ENCODE results near the gene PTCD2. TPM values are rescaled to one million over a fixed set of nuclear protein-coding genes. Genes with fewer than 3 reads are reported as not detected.

Gene PTCD2
- total RNA-seq, 2 donors from 2014 or later, result 5.1 to 9.2 TPM

- Histone ChIP-seq H3K9me3 (no peaks in the 10 kb centered on the region), H3K27ac (no peak overlapping the region), H3K36me3 (no peaks in the 10 kb centered on the region), H3K27me3 (no peaks in the 10 kb centered on the region), H3K4me1 (no peaks in the 10 kb centered on the region), H3K4me3 (no peak overlapping the region)
- DNase-seq (ENCODE audit: low spot score), result no peak
- TF ChIP-seq CTCF (IDR thresholded peaks at IDR 0.05), result no peak
Observed at GRCh38 chr5:72337159-72337558, 17.0 kb downstream of the PTCD2 start.

- no peaks in the 10 kb centered on the region for H3K36me3 ChIP-seq
- TF ChIP-seq CTCF (IDR thresholded peaks at IDR 0.05), result no peak
- H3K27ac ChIP-seq, result no peak overlapping the region
- DNase-seq (ENCODE audit: low spot score), result no peak
- H3K9me3 ChIP-seq, result no peaks in the 10 kb centered on the region
- H3K4me3 ChIP-seq, result no peak overlapping the region
- no peaks in the 10 kb centered on the region for H3K27me3 ChIP-seq
- H3K4me1 ChIP-seq, result no peaks in the 10 kb centered on the region
Observed at GRCh38 chr5:72338689-72339209, 18.6 kb downstream of the PTCD2 start.

- Histone ChIP-seq H3K36me3 (no peaks in the 10 kb centered on the region), H3K4me3 (no peak overlapping the region), H3K9me3 (no peaks in the 10 kb centered on the region), H3K27ac (no peak overlapping the region), H3K27me3 (no peaks in the 10 kb centered on the region), H3K4me1 (no peaks in the 10 kb centered on the region)
- no peak for DNase-seq (ENCODE audit: low spot score)
- TF ChIP-seq CTCF (IDR thresholded peaks at IDR 0.05), result no peak
Observed at GRCh38 chr5:72346398-72346797, 26.2 kb downstream of the PTCD2 start.

GRCh38 chr5:72347801-72348308, 27.7 kb downstream of the PTCD2 start:
- TF ChIP-seq CTCF (IDR thresholded peaks at IDR 0.05), result no peak

GRCh38 chr5:72351376-72351775, 31.2 kb downstream of the PTCD2 start:
- Histone ChIP-seq H3K9me3 (no peaks in the 10 kb centered on the region), H3K36me3 (no peaks in the 10 kb centered on the region), H3K4me1 (no peaks in the 10 kb centered on the region), H3K27ac (no peak overlapping the region), H3K27me3 (no peaks in the 10 kb centered on the region), H3K4me3 (no peak overlapping the region)
- TF ChIP-seq CTCF (IDR thresholded peaks at IDR 0.05), result no peak
- DNase-seq (ENCODE audit: low spot score), result no peak

More at GRCh38 chr5:72347801-72348308, 27.7 kb downstream of the PTCD2 start:
- H3K4me3 ChIP-seq, result no peak overlapping the region
- no peak for DNase-seq (ENCODE audit: low spot score)
- H3K27me3 ChIP-seq, result no peaks in the 10 kb centered on the region
- H3K36me3 ChIP-seq, result no peaks in the 10 kb centered on the region
- H3K4me1 ChIP-seq, result no peaks in the 10 kb centered on the region
- no peaks in the 10 kb centered on the region for H3K9me3 ChIP-seq
- no peak overlapping the region for H3K27ac ChIP-seq

- H3K36me3 ChIP-seq, result no peaks in the 10 kb centered on the region
- no peak for DNase-seq (ENCODE audit: low spot score)
- H3K9me3 ChIP-seq, result no peaks in the 10 kb centered on the region
- no peak overlapping the region for H3K27ac ChIP-seq
- no peaks in the 10 kb centered on the region for H3K27me3 ChIP-seq
- no peak overlapping the region for H3K4me3 ChIP-seq
- H3K4me1 ChIP-seq, result no peaks in the 10 kb centered on the region
- no peak for TF ChIP-seq CTCF (IDR thresholded peaks at IDR 0.05)
Observed at GRCh38 chr5:72352616-72353015, 32.4 kb downstream of the PTCD2 start.

Measured in right atrium auricular region (tissue), 2 donors.